GM21825 (cell line): ENCODE results near the gene MIEN1.
A peak's percentile ranks its signal among the peaks of the same experiment; 100 is the strongest.
"Not testable (repeated sequence)": the region's sequence is repeated elsewhere in the genome, so short reads cannot be mapped to it uniquely, and the experiment has no call there.

Source experiments
- ATAC-seq: cut with Tn5 transposase; IDR thresholded peaks from one replicate; pipeline ENCODE4 v1.9.1; 2021; ENCODE audit warnings: mild to moderate bottlenecking, moderate library complexity; ENCODE audit not compliant: unreplicated experiment

The MIEN1 gene, protein sequence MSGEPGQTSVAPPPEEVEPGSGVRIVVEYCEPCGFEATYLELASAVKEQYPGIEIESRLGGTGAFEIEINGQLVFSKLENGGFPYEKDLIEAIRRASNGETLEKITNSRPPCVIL

GRCh38 chr17:39730095-39730921, at the start of gene MIEN1:
Gene MIEN1 (minus strand): TSS chr17:39730532. CDS start chr17:39730495, 37 bp downstream.
- ATAC-seq = peak; percentile 69

DNA sequence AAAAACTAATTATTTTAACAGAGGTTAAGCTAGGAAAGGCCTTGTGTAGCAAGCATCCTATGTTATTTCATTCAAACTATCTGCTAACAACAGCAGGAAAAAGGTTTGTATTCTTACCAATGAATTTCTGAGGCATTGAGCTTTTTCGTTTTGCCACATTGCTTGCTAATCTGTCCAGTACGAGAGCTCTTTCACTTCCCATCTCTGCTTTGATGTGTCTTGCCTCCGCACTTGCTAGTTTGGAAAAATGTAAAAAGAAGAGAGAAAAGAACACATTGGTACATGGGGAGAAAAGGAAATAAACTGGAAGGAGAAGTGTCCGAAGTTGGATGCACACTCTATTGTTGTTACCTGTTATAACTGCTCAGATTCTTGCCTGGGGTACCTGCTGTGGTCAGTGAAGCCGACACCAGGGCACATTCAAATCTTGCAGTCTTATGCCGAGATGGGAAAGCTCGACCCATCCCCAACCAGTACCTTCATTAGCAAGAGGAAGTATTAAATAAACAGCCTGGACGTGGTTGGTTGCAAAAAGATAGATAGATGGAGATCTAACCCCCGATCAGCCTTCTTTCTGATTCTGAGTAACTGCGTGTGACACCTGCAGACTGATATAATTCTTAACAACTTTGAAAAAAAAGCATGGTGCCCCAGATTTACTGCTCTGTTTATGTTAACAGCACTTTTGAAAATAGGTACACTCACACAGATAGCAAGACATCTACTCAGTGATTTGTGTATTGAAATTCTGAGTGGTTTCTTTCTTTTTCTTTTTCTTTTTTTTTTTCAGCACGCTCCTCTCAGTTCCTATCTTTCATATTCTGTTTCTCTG, 47.4 kb upstream of the MIEN1 start:
- ATAC-seq = no peak

GRCh38 chr17:39776252-39776651, 45.9 kb upstream of the MIEN1 start:
- ATAC-seq = no peak

- ATAC-seq = no peak
Measured at GRCh38 chr17:39775031-39775430, 44.7 kb upstream of the MIEN1 start.

DNA sequence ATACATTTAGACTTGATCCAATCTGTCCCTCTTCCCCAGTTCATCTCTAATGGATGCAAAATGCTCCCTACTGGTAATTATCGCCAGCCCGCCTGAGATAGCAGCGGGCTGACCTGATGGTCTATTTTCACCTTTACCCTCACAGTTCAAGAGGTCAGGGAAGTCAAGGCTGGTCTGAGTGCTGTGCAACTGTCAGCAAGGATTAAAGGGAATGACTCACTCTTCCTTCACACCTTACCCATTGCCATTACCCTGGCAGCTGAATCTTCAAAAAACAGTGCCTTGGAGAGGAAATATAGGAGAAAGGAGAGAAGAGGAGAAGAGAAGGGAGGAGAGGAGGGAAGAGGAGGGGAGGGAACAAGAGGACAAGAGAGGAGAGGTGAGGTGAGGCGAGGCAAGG, 43.7 kb upstream of the MIEN1 start:
- no peak for ATAC-seq

DNA sequence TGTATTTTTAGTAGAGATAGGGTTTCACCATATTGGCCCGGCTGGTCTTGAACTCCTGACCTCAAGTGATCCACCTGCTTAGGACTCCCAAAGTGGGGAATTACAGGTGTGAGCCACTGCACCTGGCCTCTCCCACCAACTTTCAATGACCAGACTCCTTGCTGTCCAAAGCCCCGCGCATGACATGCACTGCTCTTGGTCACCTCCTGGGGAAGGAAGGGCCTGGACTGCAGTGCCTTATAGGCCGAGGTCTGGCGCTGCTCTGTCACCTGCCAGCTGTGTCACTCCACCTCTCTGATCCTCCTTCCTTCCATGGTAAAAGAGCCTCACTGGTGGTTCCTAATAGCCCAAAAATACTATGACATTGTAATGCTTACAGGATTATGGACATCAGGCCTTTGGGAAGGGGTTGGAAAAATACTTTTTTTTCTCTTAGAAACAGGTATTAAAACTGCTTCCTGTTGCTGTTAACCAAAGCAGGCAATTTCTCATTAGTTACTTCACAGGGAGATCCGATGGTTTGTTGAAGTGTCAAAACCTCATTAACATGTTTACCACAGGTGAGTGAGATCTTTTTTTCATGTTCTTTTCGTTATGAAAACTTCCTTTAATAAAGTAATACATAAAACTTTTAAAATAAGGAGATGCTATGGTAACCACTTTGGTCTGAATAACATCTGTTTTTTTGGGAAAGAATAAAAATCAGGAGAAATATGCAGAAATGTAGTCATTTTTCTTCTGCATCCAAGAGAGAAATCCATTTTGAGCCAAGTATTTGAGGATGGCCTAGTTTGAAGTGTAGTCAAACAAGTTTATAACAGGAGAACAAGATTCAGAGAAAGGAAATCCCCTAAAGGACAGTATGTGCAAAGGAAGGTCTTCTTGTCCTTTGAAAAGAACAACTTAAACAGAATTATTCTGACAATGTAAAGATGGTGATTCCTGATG, 42.9 kb upstream of the MIEN1 start:
- no peak for ATAC-seq

DNA sequence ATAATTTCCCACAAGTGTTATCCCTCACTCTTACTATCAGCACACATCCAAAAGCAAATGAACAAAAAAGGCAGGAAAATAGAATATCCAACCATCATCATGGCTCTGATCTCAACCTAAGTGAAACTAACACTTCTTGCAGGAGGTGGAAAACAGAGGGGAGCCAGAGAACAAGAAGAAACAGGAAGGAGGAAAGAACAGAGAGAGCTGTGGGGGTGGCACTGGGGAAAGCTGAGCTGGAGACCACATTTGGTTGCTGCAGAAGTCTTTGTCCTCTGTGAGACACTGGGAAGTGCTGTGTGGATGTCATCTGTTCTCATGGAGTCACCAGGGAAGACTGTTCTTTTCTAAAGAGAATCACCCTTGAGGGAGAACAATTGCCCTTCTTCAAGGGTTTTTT, 42.1 kb upstream of the MIEN1 start:
- ATAC-seq = no peak

GRCh38 chr17:39769974-39770587, 39.7 kb upstream of the MIEN1 start:
- peak; percentile 53 for ATAC-seq

GRCh38 chr17:39767147-39767546, 36.8 kb upstream of the MIEN1 start:
- no peak for ATAC-seq

- ATAC-seq = no peak
Measured at GRCh38 chr17:39765766-39766165, 35.4 kb upstream of the MIEN1 start.

- ATAC-seq = no peak
Measured at GRCh38 chr17:39765175-39765574, 34.8 kb upstream of the MIEN1 start.

GRCh38 chr17:39764171-39764570, 33.8 kb upstream of the MIEN1 start:
- ATAC-seq = not testable (repeated sequence)

- no peak for ATAC-seq
Measured at GRCh38 chr17:39763051-39763820, 32.9 kb upstream of the MIEN1 start.

DNA sequence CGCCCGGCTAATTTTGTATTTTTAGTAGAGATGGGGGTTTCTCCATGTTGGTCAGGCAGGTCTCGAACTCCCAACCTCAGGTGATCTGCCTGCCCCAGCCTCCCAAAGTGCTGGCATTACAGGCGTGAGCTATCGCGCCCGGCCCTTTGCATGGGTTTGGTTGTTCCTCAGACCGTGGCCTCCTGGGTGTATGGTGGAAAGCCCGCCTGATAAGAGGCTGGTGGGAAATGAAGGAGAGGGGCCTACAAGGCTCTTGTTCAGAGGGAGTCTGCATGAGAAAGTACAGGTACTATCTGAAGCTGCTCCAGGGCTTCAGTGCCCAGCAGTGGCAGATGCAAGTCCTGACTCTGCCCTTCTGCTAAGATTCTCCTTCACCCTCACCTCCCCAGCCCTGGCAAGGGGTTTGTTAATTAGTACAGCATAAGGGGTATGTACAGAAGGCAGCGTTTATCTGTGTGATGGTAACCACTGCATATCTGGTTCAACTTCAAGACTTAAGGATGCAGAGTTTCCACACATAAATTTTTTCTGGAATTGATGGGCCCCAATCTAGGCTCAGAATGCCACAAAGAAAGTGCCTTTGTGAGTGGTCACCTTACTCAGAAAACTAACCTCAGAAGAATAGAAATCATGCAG, 31.6 kb upstream of the MIEN1 start:
- no peak for ATAC-seq

- no peak for ATAC-seq
Measured at GRCh38 chr17:39759204-39759603, 28.9 kb upstream of the MIEN1 start.

- ATAC-seq = no peak
Measured at GRCh38 chr17:39757931-39758873, 27.9 kb upstream of the MIEN1 start.

GRCh38 chr17:39757176-39757662, 26.9 kb upstream of the MIEN1 start:
- no peak for ATAC-seq
